ENCODE data around the gene EMC1. TPM values are rescaled to one million over a fixed set of nuclear protein-coding genes. Genes with fewer than 3 reads are reported as not detected.

The EMC1 gene
- total RNA-seq, 1 experiment from 2014 or later, result 60.0 TPM

GRCh38 chr1:19273106-19273843 lies 22.0 kb upstream of the EMC1 start:
- no peak overlapping the region for H2BK120ac ChIP-seq (ENCODE audit: low read depth, low read length, poor library complexity, severe bottlenecking)
- H2BK20ac ChIP-seq (ENCODE audit: low read depth, low read length, poor library complexity, severe bottlenecking), result no peak overlapping the region
- no peak overlapping the region for H2BK12ac ChIP-seq (ENCODE audit: insufficient read length, low read depth, low read length)
- no peak overlapping the region for H2AFZ ChIP-seq (ENCODE audit: low read length)
- no peak overlapping the region for H4K8ac ChIP-seq (replicated peaks; ENCODE audit: insufficient read length, low read depth, low read length)
- no peak overlapping the region for H3K9ac ChIP-seq (ENCODE audit: extremely low read depth, insufficient read length, low read length)
- H3K9me3 Mint-ChIP-seq, result no peaks in the 10 kb centered on the region; a peak in 2 of 5 replicates
- no peaks in the 10 kb centered on the region for H3K79me1 ChIP-seq (ENCODE audit: insufficient read depth, low read depth, low read length, poor library complexity, severe bottlenecking)
- no peak overlapping the region for H2AK5ac ChIP-seq (ENCODE audit: insufficient read length, low read length)
- H2BK15ac ChIP-seq (ENCODE audit: low read depth, low read length), result no peak overlapping the region
- no peak overlapping the region for H2BK5ac ChIP-seq (ENCODE audit: insufficient read length, low read length)
- H3K4me1 ChIP-seq (ENCODE audit: insufficient read depth, low read length), result no peaks in the 10 kb centered on the region
- H3K79me2 ChIP-seq (ENCODE audit: insufficient read depth, low read length), result no peaks in the 10 kb centered on the region
- 0 out of 7 replicates have a peak, but pooled peaks cover 0 to 1% (median 0%) of the 10 kb centered on the region in 3 experiments for H3K36me3 Mint-ChIP-seq (ENCODE audit: insufficient read depth in 1 of 3, low read depth in 3 of 3)
- H3K27ac ChIP-seq (ENCODE audit: insufficient read length, low read depth, low read length), result no peak overlapping the region
- TF ChIP-seq CTCF (conservative IDR thresholded peaks at IDR 0.05), result no peak
- H3K23ac ChIP-seq (ENCODE audit: insufficient read length, low read depth, low read length), result no peak overlapping the region
- no peak overlapping the region for H3K4me3 Mint-ChIP-seq
- no peak overlapping the region for H3T11ph ChIP-seq (ENCODE audit: low read length)
- H3K27me3 Mint-ChIP-seq (ENCODE audit: low read depth), result no peaks in the 10 kb centered on the region; the same call in 1 of the 2 replicates
- H3K18ac ChIP-seq (ENCODE audit: insufficient read length, low read depth, low read length), result no peak overlapping the region
- no CpG with 5 or more reads among the region's 22 CpGs for WGBS (ENCODE audit: extremely low coverage, insufficient read length, low lambda C conversion rate)
- no peak overlapping the region for H3K4ac ChIP-seq (ENCODE audit: low read depth, low read length)
- H3K4me2 ChIP-seq (ENCODE audit: insufficient read depth, insufficient read length, low read length), result no peak overlapping the region
- H3K27ac Mint-ChIP-seq, result peak overlapping the region in 2 of 3 experiments; percentile 18 to 72; a peak in 3 of 7 replicates
- H4K20me1 ChIP-seq (ENCODE audit: control insufficient read depth, insufficient read depth, insufficient read length), result no peaks in the 10 kb centered on the region
- H4K5ac ChIP-seq (ENCODE audit: insufficient read length, low read depth, low read length), result no peak overlapping the region
- H3K56ac ChIP-seq (ENCODE audit: insufficient read length, low read depth, low read length), result no peak overlapping the region
- no peaks in the 10 kb centered on the region for H3K23me2 ChIP-seq (ENCODE audit: insufficient read length, low read depth, low read length, poor library complexity, severe bottlenecking)
- DNase-seq, result no peak
- no peak overlapping the region for H3K14ac ChIP-seq (ENCODE audit: insufficient read depth, low read length)
- no peaks in the 10 kb centered on the region for H3K4me1 Mint-ChIP-seq
- H3K27me3 ChIP-seq (ENCODE audit: insufficient read depth, low read length), result no peaks in the 10 kb centered on the region
- no peaks in the 10 kb centered on the region for H3K9me3 ChIP-seq (ENCODE audit: control insufficient read depth, low read depth, low read length)
- H4K91ac ChIP-seq (ENCODE audit: insufficient read length, low read depth, low read length), result no peak overlapping the region

Measured in H9 (cell line).